Spleen (tissue), 7 donors: ENCODE results near the gene CTXN3.

Experiments used
- POLR2A ChIP-seq, 3 donors: fragments of 450-650 bp; IDR thresholded peaks; one replicate each; pipeline ENCODE4 v1.5.1; 2017; ENCODE audit warnings: antibody characterized with exemption in 3 of 3, mild to moderate bottlenecking in 1 of 3
- TF ChIP-seq, protein P1 (sequence below), 11 experiments: fragments of 200-600 bp in 7 of 11; fragments of 450-650 bp in 4 of 11; sonication (generic) in 4 of 11; IDR thresholded peaks in 8 of 11; conservative IDR thresholded peaks in 3 of 11; 1 replicate in 7 of 11; 2 replicates in 4 of 11; pipeline versions ENCODE4 v1.4.0 to v1.8.0; 2016 to 2021; ENCODE audit warnings: antibody characterized with exemption in 11 of 11, inconsistent platforms in 4 of 11, mild to moderate bottlenecking in 1 of 11
- donor health status: DM: no; HTN: no; CAD: no; lungs with moderate emphysema.
- donor health status: DM: no; HTN: no; CAD: no.
- donor health status: DM: no; HTN: no; CAD: no.

DNA sequence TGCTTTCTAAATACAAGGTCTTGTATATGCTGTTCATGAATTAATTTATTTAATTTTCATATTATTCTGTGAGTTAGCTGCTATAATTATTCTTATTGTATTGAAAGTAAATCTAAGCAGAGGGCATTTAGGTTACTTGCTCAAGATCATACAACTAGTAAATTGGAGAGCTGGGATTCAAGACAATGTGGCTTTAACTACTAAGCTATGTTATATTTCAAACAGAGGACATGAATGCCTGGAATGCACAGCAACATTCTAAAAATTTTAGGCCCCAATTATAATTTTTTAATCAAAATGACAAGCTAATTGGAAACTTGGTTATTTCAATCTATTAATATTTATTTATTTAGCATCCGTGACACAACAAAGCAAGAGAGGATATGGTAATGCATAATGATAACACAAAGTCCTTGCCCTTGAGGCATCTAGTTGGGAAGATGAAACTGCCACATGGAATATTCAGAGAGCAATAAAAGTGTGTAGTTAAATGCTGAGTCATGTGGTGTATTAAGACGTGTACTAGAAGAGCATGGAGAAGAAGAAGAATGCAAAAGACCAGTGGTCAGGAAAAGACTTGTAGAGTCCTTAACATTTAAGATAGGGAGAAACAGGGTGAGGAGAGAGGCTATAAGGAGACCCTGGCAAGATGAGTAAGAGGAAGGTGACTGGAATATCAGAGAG, 24.4 kb downstream of the CTXN3 start:
- TF ChIP-seq, protein P1, sequence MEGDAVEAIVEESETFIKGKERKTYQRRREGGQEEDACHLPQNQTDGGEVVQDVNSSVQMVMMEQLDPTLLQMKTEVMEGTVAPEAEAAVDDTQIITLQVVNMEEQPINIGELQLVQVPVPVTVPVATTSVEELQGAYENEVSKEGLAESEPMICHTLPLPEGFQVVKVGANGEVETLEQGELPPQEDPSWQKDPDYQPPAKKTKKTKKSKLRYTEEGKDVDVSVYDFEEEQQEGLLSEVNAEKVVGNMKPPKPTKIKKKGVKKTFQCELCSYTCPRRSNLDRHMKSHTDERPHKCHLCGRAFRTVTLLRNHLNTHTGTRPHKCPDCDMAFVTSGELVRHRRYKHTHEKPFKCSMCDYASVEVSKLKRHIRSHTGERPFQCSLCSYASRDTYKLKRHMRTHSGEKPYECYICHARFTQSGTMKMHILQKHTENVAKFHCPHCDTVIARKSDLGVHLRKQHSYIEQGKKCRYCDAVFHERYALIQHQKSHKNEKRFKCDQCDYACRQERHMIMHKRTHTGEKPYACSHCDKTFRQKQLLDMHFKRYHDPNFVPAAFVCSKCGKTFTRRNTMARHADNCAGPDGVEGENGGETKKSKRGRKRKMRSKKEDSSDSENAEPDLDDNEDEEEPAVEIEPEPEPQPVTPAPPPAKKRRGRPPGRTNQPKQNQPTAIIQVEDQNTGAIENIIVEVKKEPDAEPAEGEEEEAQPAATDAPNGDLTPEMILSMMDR (IDR thresholded peaks at IDR 0.05 in 8 of 11, conservative IDR thresholded peaks at IDR 0.05 in 3 of 11), result no peak
- TF ChIP-seq POLR2A (IDR thresholded peaks at IDR 0.05), result no peak
